Brain microvascular endothelial cell (primary cell): ENCODE data around the gene REPS1.
"Not testable (repeated sequence)": the region's sequence is repeated elsewhere in the genome, so short reads cannot be mapped to it uniquely, and the experiment has no call there.

Source experiments
- DNase-seq: peaks from one replicate; pipeline ENCODE4 v3.0.0-alpha.2; 2020
- H3K27ac ChIP-seq: fragments of 250-450 bp; sonication (Bioruptor Pico); 2 replicates; pipeline ENCODE4 v1.5.1; 2020; ENCODE audit warnings: mild to moderate bottlenecking, moderate library complexity
- H3K27me3 ChIP-seq: fragments of 250-450 bp; sonication (Bioruptor Pico); replicated peaks from 2 replicates; pipeline ENCODE4 v1.5.1; 2020; ENCODE audit warnings: mild to moderate bottlenecking
- H3K36me3 ChIP-seq: fragments of 250-450 bp; sonication (Bioruptor Pico); replicated peaks from 2 replicates; pipeline ENCODE4 v1.5.1; 2020; ENCODE audit warnings: mild to moderate bottlenecking
- H3K4me3 ChIP-seq: 2 replicates; pipeline ENCODE4 v1.5.1; 2011; ENCODE audit warnings: low read depth, mild to moderate bottlenecking, control low read depth, low read length, moderate library complexity
- in situ Hi-C: cut with HindIII; loops from 2 replicates; pipeline ENCODE4 v1.10.0; 2017; ENCODE audit warnings: low sequenced_read_pairs, low pct_ligation_motif_present
- TF ChIP-seq, protein P1 (sequence below): IDR thresholded peaks from 2 replicates; pipeline ENCODE4 v1.5.1; 2011; ENCODE audit warnings: low read depth, mild to moderate bottlenecking, moderate library complexity, low read length, control low read depth, inconsistent platforms; ENCODE audit errors: missing control alignments

Gene REPS1

DNA sequence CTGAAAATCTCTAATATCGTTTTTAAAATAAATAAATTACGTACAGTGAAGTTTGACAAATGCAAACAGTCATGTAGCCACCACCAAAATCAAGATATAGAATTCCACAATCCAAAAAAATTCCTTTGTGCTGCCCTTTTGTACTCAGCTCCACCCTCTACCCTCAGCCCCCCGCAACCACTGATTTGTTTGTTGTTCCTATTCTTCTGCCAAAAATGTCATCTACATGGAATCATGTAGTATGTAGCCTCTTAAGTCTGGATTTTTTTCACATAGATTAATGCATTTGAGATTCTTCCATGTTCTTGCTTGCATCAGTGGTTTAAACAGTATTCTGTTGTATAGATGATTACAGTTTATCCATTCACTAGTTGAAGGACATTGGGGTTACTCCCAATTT lies 8.5 kb upstream of the REPS1 start:
- H3K4me3 ChIP-seq, result no peak overlapping the region
- H3K27me3 ChIP-seq, result no peaks in the 10 kb centered on the region
- DNase-seq, result no peak
- no peaks in the 10 kb centered on the region for H3K36me3 ChIP-seq
- in situ Hi-C loops, result no loop called here
- no peak overlapping the region for H3K27ac ChIP-seq
- TF ChIP-seq, protein P1, sequence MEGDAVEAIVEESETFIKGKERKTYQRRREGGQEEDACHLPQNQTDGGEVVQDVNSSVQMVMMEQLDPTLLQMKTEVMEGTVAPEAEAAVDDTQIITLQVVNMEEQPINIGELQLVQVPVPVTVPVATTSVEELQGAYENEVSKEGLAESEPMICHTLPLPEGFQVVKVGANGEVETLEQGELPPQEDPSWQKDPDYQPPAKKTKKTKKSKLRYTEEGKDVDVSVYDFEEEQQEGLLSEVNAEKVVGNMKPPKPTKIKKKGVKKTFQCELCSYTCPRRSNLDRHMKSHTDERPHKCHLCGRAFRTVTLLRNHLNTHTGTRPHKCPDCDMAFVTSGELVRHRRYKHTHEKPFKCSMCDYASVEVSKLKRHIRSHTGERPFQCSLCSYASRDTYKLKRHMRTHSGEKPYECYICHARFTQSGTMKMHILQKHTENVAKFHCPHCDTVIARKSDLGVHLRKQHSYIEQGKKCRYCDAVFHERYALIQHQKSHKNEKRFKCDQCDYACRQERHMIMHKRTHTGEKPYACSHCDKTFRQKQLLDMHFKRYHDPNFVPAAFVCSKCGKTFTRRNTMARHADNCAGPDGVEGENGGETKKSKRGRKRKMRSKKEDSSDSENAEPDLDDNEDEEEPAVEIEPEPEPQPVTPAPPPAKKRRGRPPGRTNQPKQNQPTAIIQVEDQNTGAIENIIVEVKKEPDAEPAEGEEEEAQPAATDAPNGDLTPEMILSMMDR, result no peak

DNA sequence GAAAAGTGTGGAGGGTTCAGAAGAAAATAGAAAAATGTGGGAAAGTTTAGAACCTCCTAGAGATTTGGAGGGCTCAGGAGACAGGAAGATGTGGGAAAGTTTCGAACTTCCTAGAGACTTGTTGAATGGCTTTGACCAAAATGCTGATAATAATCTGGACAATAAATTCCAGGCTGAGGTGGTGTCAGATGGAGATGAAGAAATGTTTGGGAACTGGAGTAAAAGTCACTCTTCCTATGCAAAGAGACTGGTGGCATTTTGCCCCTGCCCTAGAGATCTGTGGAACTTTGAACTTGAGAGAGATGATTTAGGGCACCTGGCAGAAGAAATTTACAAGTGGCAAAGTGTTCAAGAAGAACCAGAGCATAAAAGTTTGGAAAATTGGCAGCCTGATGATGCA lies 5.4 kb upstream of the REPS1 start:
- H3K27ac ChIP-seq, DNase-seq, H3K4me3 ChIP-seq, H3K36me3 ChIP-seq, in situ Hi-C loops, H3K27me3 ChIP-seq: not testable (repeated sequence)

DNA sequence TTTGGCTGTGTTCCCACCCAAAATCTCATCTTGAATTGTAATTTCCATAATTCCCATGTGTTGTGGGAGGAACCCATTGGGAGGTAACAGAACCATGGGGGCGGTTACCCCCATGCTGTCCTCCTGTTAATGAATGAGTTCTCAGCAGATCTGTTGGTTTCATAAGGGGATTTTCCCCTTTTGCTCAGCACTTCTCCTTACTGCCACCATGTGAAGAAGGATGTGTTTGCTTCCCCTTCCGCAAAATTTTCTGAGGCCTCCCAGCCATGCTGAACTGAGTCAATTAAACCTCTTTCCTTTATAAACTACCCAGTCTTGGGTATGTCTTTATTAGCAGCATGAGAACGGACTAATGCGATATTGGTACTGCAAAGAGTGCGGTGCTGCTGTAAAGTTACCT lies 4.9 kb upstream of the REPS1 start:
- DNase-seq, H3K36me3 ChIP-seq, H3K4me3 ChIP-seq, in situ Hi-C loops, H3K27me3 ChIP-seq, H3K27ac ChIP-seq: not testable (repeated sequence)

DNA sequence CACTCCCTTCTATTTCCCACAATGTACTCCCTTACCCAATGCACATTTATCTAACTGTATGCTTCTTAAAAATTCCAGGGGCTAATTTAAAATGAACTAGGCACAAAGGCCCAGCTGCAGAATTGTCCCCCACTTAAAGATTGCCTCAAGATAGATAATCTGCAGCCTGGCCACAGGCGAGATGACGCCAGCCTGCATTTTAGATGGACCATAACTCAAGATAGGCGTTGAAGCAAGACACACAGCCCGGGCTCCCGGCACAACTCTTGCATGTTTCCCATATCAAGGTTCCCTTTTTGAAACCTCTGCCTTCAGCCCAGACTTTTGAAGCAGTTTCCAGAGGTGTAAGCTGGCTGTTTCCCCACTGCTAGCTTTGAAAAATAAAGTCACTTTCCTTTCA lies 3.2 kb upstream of the REPS1 start:
- no peaks in the 10 kb centered on the region for H3K27me3 ChIP-seq
- TF ChIP-seq, protein P1, result no peak
- no peak overlapping the region for H3K27ac ChIP-seq
- DNase-seq, result no peak
- H3K4me3 ChIP-seq, result no peak overlapping the region
- in situ Hi-C loops, result no loop called here
- H3K36me3 ChIP-seq, result no peaks in the 10 kb centered on the region

DNA sequence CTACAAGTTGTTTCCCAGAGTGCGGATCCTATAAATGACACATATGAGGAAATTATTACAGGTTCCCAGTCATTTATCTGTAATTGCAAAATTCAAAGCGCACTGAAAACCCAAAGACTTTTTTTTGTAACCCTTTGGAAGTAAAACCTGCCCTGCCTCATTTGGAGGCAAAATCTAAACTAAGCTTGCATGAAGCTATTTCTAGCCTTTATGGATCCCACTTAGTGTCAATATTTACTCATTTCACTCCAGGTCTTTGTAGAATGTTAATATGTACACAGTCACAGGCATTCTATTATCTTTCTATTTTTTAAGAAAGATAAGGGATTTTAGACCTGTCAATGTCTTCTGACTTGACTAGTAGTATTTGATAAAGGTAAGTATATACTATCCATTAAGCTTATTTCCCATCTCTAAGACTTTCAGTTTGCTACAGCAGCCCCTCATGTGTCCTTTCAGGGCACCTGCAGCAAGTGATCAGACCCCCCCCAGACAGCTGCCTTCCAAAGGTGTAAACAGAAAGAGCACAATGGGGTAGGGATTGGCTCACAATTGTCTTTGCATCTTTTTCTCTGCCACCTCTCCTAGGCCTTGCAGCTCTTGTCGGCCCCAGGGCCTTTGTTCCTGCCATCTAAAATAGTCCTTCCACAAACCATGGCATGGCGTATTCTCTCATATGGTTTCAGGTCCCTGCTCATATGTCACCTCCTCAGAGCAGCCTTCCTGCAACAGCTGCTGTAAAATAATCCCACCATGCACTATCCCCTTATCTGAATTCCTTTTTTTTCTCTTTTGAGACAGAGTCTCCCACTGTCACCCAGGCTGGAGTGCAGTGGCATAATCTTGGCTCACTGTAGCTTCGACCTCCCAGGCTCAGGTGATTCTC lies 1.3 kb upstream of the REPS1 start:
- Histone ChIP-seq H3K27ac (no peak overlapping the region), H3K36me3 (no peaks in the 10 kb centered on the region)
- in situ Hi-C loops, result no loop called here

DNA sequence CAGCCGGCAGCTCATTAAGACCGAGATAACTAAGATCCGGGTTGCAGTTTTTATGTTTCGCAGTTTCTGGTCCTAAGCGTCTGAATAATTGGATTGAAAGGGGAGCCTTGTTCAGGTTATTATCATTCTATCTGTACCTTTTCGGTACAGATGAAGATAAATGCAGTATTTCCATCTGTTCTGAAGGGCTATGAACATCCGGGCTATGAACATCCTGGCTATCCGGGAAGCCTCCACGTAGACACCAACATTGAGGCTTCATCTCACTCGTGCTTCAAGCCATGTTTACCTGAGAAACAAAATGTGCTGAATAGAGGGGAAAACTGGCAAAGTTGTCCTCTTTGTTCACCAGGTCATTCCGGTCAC lies 399 bp upstream of the REPS1 start:
- DNase-seq, result no peak
- TF ChIP-seq, protein P1, result no peak
- in situ Hi-C loops, result no loop called here
- Histone ChIP-seq H3K27me3 (no peaks in the 10 kb centered on the region), H3K36me3 (no peaks in the 10 kb centered on the region), H3K27ac (no peak overlapping the region), H3K4me3 (peak overlapping the region; percentile 92)

More for the DNA sequence above, 1.3 kb upstream of the REPS1 start:
- no peaks in the 10 kb centered on the region for H3K27me3 ChIP-seq
- TF ChIP-seq, protein P1, result no peak
- no peak overlapping the region for H3K4me3 ChIP-seq
- DNase-seq, result no peak

DNA sequence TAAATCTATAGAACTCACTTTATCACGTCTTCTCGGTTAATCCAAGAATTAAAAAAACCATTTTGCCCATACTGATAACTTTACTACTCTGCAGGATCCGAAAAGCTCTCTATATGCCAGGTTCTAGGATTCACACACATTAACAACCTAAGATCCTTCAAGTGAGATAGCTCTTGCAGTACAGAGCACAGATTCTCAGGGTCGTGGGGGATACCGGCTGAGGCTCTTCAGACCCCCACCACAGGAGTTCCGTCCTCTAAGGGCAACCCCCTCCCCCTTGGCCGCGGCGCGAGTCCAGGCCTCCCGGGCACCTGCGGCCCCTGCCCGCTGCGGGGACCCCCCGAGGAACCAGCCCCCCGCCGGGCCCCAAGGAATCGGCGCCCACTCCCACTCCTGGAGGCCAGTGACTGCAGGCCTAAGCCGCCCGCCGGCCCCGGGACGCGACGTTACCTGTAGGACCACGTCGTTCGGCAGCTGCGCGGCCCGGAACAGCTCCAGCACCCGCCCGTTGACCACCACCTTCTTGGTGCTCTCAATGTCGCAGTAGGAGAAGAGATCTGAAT lies 892 bp downstream of the REPS1 start:
- H3K27ac ChIP-seq, result peak overlapping the region; percentile 70
- H3K36me3 ChIP-seq, result no peaks in the 10 kb centered on the region
- H3K27me3 ChIP-seq, result no peaks in the 10 kb centered on the region
- DNase-seq, result no peak
- TF ChIP-seq, protein P1, result no peak
- in situ Hi-C loops, result no loop called here
- peak overlapping the region; percentile 92 for H3K4me3 ChIP-seq
